ENCODE measurements around the gene ALOX15.
"Not testable (repeated sequence)": the region's sequence is repeated elsewhere in the genome, so short reads cannot be mapped to it uniquely, and the experiment has no call there.

The ALOX15 gene

DNA sequence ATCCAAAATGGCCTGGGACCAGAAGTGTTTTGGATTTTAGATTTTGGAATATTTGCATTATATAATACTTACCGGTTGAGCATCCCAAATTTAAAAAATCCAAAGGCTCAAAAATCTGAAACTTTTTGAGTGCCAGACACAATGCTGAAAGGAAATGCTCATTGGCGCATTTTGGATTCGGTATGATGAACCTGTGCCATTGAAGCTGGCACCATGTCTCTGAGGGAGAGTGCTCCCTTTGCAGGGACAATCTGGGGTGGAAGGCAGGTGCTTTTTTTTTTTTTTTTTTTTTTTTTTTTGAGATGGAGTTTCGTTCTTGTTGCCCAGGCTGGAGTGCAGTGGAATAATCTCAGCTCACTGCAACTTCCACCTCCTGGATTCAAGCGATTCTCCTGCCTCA, 39.4 kb downstream of the ALOX15 start:
- Histone ChIP-seq H3K4me3 (ENCODE audit: low read length in 2 of 2) (no peak overlapping the region), H3K27me3 (ENCODE audit: control insufficient read depth in 1 of 2, insufficient read depth in 2 of 2, low read length in 2 of 2) (peaks cover 0 to 5% of the 10 kb centered on the region in 2 donors), H3K36me3 (ENCODE audit: control insufficient read depth in 2 of 2, insufficient read depth in 2 of 2, low read length in 2 of 2) (no peaks in the 10 kb centered on the region), H3K9ac (ENCODE audit: low read length in 2 of 2) (no peak overlapping the region), H3K4me1 (ENCODE audit: control insufficient read depth, insufficient read depth, low read length) (peaks cover 10% of the 10 kb centered on the region), H3K27ac (ENCODE audit: low read length) (no peak overlapping the region), H3K9me3 (ENCODE audit: control insufficient read depth in 2 of 2, low read length in 2 of 2) (no peaks in the 10 kb centered on the region)

DNA sequence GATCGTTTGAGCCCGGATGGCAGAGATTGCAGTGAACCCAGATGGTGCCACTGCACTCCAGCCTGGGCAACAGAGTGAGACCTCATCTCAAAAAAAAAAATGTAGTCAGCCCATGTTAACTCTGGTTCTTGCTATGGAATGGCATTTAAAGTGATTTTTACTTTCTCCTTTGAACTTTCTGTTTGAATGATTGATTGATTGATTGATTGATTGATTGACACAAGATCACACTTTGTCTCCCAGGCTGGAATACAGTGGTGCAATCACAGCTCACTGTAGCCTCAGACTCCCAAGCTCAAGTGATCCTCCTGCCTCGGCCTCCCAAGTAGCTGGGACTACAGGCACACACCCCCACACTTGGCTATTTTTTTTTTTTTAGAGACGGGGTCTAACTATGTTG, 40.2 kb downstream of the ALOX15 start:
- Histone ChIP-seq H3K27me3 (ENCODE audit: control insufficient read depth in 1 of 2, insufficient read depth in 2 of 2, low read length in 2 of 2) (peaks cover 0 to 5% of the 10 kb centered on the region in 2 donors), H3K4me3 (ENCODE audit: low read length in 2 of 2) (no peak overlapping the region), H3K9me3 (ENCODE audit: control insufficient read depth in 2 of 2, low read length in 2 of 2) (no peaks in the 10 kb centered on the region), H3K4me1 (ENCODE audit: control insufficient read depth, insufficient read depth, low read length) (peaks cover 10% of the 10 kb centered on the region), H3K27ac (ENCODE audit: low read length) (no peak overlapping the region), H3K9ac (ENCODE audit: low read length in 2 of 2) (no peak overlapping the region), H3K36me3 (ENCODE audit: control insufficient read depth in 2 of 2, insufficient read depth in 2 of 2, low read length in 2 of 2) (no peaks in the 10 kb centered on the region)

DNA sequence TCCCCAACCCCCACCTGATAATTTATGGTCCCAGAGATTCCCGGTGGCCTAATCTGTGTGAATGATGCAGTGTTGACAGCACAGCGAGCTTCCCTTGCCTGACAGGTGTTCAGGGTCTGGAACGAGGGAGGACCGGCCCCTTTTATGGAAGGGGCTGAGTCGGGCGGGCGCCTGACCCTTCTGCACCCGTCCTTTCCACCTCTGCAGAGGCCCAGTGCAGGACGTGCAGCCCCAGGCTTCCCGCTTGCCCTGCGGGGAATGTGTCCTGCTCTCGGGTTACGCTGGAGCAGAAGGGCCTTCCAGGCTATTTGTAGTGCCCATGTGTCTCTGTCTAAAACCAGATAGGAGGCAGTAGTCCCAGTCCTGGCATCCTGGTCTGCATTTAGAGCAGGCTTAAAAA, 40.9 kb downstream of the ALOX15 start:
- Histone ChIP-seq H3K4me3 (ENCODE audit: low read length in 2 of 2) (no peak overlapping the region), H3K9me3 (ENCODE audit: control insufficient read depth in 2 of 2, low read length in 2 of 2) (no peaks in the 10 kb centered on the region), H3K4me1 (ENCODE audit: control insufficient read depth, insufficient read depth, low read length) (peaks cover 10% of the 10 kb centered on the region), H3K36me3 (ENCODE audit: control insufficient read depth in 2 of 2, insufficient read depth in 2 of 2, low read length in 2 of 2) (no peaks in the 10 kb centered on the region), H3K27me3 (ENCODE audit: control insufficient read depth in 1 of 2, insufficient read depth in 2 of 2, low read length in 2 of 2) (peaks cover 0 to 5% of the 10 kb centered on the region in 2 donors), H3K9ac (ENCODE audit: low read length in 2 of 2) (no peak overlapping the region), H3K27ac (ENCODE audit: low read length) (no peak overlapping the region)

- H3K27ac ChIP-seq (ENCODE audit: low read length), result no peak overlapping the region
- H3K27me3 ChIP-seq (ENCODE audit: control insufficient read depth in 1 of 2, insufficient read depth in 2 of 2, low read length in 2 of 2), result peaks cover 0 to 5% of the 10 kb centered on the region in 2 donors
- H3K9me3 ChIP-seq (ENCODE audit: control insufficient read depth in 2 of 2, low read length in 2 of 2), result no peaks in the 10 kb centered on the region
- peaks cover 10% of the 10 kb centered on the region for H3K4me1 ChIP-seq (ENCODE audit: control insufficient read depth, insufficient read depth, low read length)
- no peak overlapping the region for H3K9ac ChIP-seq (ENCODE audit: low read length in 2 of 2)
- H3K36me3 ChIP-seq (ENCODE audit: control insufficient read depth in 2 of 2, insufficient read depth in 2 of 2, low read length in 2 of 2), result no peaks in the 10 kb centered on the region
- H3K4me3 ChIP-seq (ENCODE audit: low read length in 2 of 2), result no peak overlapping the region
These were observed 41.8 kb downstream of the ALOX15 start for GRCh38 chr17:4599505-4600281.

- Histone ChIP-seq H3K4me1 (ENCODE audit: control insufficient read depth, insufficient read depth, low read length) (peaks cover 6% of the 10 kb centered on the region), H3K9ac (ENCODE audit: low read length in 2 of 2) (no peak overlapping the region), H3K36me3 (ENCODE audit: control insufficient read depth in 2 of 2, insufficient read depth in 2 of 2, low read length in 2 of 2) (no peaks in the 10 kb centered on the region), H3K27ac (ENCODE audit: low read length) (no peak overlapping the region), H3K27me3 (ENCODE audit: control insufficient read depth in 1 of 2, insufficient read depth in 2 of 2, low read length in 2 of 2) (peaks cover 0 to 5% of the 10 kb centered on the region in 2 donors), H3K9me3 (ENCODE audit: control insufficient read depth in 2 of 2, low read length in 2 of 2) (no peaks in the 10 kb centered on the region), H3K4me3 (ENCODE audit: low read length in 2 of 2) (no peak overlapping the region)
These were observed 42.5 kb downstream of the ALOX15 start for GRCh38 chr17:4598776-4599504.

- no peak overlapping the region for H3K27ac ChIP-seq (ENCODE audit: low read length)
These were observed 43.5 kb downstream of the ALOX15 start for GRCh38 chr17:4597975-4598374.

DNA sequence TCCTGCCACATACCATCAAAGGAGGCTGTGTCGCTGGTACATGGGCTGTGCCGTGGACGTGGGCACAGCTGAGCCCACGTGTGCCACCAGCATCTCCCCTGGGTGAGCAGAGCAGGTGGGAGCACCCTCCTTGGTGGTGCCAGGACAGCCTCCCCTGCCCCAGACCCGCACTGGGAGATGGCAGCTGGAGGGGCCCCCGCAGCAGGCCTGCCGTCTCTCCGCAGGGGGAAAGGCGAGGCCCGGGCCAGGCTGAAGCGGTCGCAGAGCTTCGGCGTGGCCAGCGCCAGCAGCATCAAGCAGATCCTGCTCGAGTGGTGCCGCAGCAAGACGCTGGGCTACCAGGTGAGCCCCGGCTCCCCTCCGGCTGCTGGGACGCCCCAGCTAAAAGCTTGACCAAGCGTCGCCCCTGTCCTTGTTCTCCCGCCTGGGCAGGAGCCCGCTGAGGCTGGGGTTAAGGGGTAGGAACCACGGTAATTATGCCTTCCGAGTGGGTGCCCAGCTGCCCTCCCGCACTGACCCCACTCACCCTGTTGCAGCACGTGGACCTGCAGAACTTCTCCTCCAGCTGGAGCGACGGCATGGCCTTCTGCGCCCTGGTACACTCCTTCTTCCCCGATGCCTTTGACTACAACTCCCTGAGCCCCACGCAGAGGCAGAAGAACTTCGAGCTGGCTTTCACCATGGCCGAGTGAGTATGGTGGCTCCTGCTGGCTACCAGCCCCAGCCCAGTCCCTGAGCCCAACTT, 44.7 kb downstream of the ALOX15 start:
- H3K27me3 ChIP-seq (ENCODE audit: control insufficient read depth in 1 of 2, insufficient read depth in 2 of 2, low read length in 2 of 2), result peaks cover 0 to 5% of the 10 kb centered on the region in 2 donors
- H3K27ac ChIP-seq (ENCODE audit: low read length), result no peak overlapping the region
- no peak overlapping the region for H3K4me3 ChIP-seq (ENCODE audit: low read length in 2 of 2)
- no peaks in the 10 kb centered on the region for H3K36me3 ChIP-seq (ENCODE audit: control insufficient read depth in 2 of 2, insufficient read depth in 2 of 2, low read length in 2 of 2)
- H3K9me3 ChIP-seq (ENCODE audit: control insufficient read depth in 2 of 2, low read length in 2 of 2), result no peaks in the 10 kb centered on the region
- H3K4me1 ChIP-seq (ENCODE audit: control insufficient read depth, insufficient read depth, low read length), result peaks cover 6% of the 10 kb centered on the region
- H3K9ac ChIP-seq (ENCODE audit: low read length in 2 of 2), result no peak overlapping the region

More at GRCh38 chr17:4597975-4598374, 43.5 kb downstream of the ALOX15 start:
- H3K36me3 ChIP-seq (ENCODE audit: control insufficient read depth in 2 of 2, insufficient read depth in 2 of 2, low read length in 2 of 2), result no peaks in the 10 kb centered on the region
- peaks cover 6% of the 10 kb centered on the region for H3K4me1 ChIP-seq (ENCODE audit: control insufficient read depth, insufficient read depth, low read length)
- H3K27me3 ChIP-seq (ENCODE audit: control insufficient read depth in 1 of 2, insufficient read depth in 2 of 2, low read length in 2 of 2), result peaks cover 0 to 5% of the 10 kb centered on the region in 2 donors
- no peak overlapping the region for H3K9ac ChIP-seq (ENCODE audit: low read length in 2 of 2)
- H3K9me3 ChIP-seq (ENCODE audit: control insufficient read depth in 2 of 2, low read length in 2 of 2), result no peaks in the 10 kb centered on the region
- no peak overlapping the region for H3K4me3 ChIP-seq (ENCODE audit: low read length in 2 of 2)

DNA sequence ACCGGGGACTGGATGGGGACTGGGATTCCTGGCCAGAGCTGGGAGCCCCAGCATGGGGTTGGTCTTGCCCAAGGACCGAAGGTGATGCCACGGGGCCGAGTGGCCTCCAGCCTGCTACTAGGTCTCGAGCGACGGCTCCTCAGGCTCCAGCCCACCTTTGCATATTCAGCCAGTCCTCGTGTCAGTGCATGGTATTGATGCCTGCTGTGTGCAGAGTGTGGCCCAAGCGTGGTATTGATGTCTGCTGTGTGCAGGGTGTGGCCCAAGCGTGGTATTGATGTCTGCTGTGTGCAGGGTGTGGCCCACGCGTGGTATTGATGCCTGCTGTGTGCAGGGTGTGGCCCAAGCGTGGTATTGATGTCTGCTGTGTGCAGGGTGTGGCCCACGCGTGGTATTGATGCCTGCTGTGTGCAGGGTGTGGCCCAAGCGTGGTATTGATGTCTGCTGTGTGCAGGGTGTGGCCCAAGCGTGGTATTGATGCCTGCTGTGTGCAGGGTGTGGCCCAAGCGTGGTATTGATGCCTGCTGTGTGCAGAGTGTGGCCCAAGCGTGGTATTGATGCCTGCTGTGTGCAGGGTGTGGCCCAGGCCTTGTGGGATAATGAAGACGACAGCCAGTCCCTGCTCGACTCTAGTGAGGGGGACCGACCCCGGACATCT, 45.7 kb downstream of the ALOX15 start:
- H3K9ac ChIP-seq (ENCODE audit: low read length in 2 of 2), result not testable (repeated sequence)

GRCh38 chr17:4594931-4595684, 46.4 kb downstream of the ALOX15 start:
- no peaks in the 10 kb centered on the region for H3K9me3 ChIP-seq (ENCODE audit: control insufficient read depth in 2 of 2, low read length in 2 of 2)
- H3K27ac ChIP-seq (ENCODE audit: low read length), result no peak overlapping the region
- no peaks in the 10 kb centered on the region for H3K36me3 ChIP-seq (ENCODE audit: control insufficient read depth in 2 of 2, insufficient read depth in 2 of 2, low read length in 2 of 2)
- H3K9ac ChIP-seq (ENCODE audit: low read length in 2 of 2), result no peak overlapping the region
- peaks cover 0 to 5% of the 10 kb centered on the region in 2 donors for H3K27me3 ChIP-seq (ENCODE audit: control insufficient read depth in 1 of 2, insufficient read depth in 2 of 2, low read length in 2 of 2)
- no peak overlapping the region for H3K4me3 ChIP-seq (ENCODE audit: low read length in 2 of 2)
- peaks cover 6% of the 10 kb centered on the region for H3K4me1 ChIP-seq (ENCODE audit: control insufficient read depth, insufficient read depth, low read length)

More for the DNA sequence above, 45.7 kb downstream of the ALOX15 start:
- not testable (repeated sequence) for H3K27ac ChIP-seq (ENCODE audit: low read length); H3K27me3 ChIP-seq (ENCODE audit: control insufficient read depth in 1 of 2, insufficient read depth in 2 of 2, low read length in 2 of 2); H3K4me3 ChIP-seq (ENCODE audit: low read length in 2 of 2); H3K36me3 ChIP-seq (ENCODE audit: control insufficient read depth in 2 of 2, insufficient read depth in 2 of 2, low read length in 2 of 2); H3K4me1 ChIP-seq (ENCODE audit: control insufficient read depth, insufficient read depth, low read length); H3K9me3 ChIP-seq (ENCODE audit: control insufficient read depth in 2 of 2, low read length in 2 of 2)

DNA sequence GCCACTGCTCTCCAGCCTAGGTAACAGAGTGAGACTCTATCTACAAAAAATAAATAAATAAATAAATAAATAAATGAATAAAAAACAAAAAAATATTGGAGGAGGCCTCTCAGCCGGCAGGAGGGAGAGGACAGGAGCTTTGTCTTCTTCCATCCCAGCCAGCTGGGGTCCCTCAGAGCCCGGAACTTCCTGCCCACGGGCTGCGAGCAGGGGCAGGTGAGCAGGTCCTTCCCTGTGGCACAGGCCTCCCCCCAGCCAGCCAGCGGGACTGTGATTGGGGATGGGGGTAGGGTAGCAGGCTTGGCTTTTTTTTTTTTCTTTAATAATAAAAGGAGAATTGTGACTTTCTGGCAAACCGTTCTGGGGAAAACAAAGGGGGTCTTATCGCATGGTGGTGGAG, 47.1 kb downstream of the ALOX15 start:
- Histone ChIP-seq H3K4me3 (ENCODE audit: low read length in 2 of 2) (no peak overlapping the region), H3K27me3 (ENCODE audit: control insufficient read depth in 1 of 2, insufficient read depth in 2 of 2, low read length in 2 of 2) (peaks cover 0 to 2% of the 10 kb centered on the region in 2 donors), H3K4me1 (ENCODE audit: control insufficient read depth, insufficient read depth, low read length) (peaks cover 1% of the 10 kb centered on the region), H3K9ac (ENCODE audit: low read length in 2 of 2) (no peak overlapping the region), H3K9me3 (ENCODE audit: control insufficient read depth in 2 of 2, low read length in 2 of 2) (no peaks in the 10 kb centered on the region), H3K36me3 (ENCODE audit: control insufficient read depth in 2 of 2, insufficient read depth in 2 of 2, low read length in 2 of 2) (no peaks in the 10 kb centered on the region), H3K27ac (ENCODE audit: low read length) (no peak overlapping the region)

Measured in stomach smooth muscle (tissue), 2 donors.